Natural killer cell (primary cell): ENCODE measurements around the gene PVR. TPM values are rescaled to one million over a fixed set of nuclear protein-coding genes. Genes with fewer than 3 reads are reported as not detected.

Experiments
- ATAC-seq, 3 donors: fragments of 150-1000 bp in 2 of 3; fragments of 200-7000 bp in 1 of 3; cut with Tn5 transposase; 1 replicate in 1 of 3; 2 replicates in 2 of 3; pipeline ENCODE4 v1.10.0; 2021; ENCODE audit warnings: mild to moderate bottlenecking in 2 of 3, moderate library complexity in 2 of 3
- DNase-seq, 2 donors: peaks; one replicate each; pipeline versions ENCODE4 v3.0.0 to v3.0.0-alpha.2; 2013 to 2021; ENCODE audit warnings: mixed read lengths in 1 of 2
- H3K27ac ChIP-seq: one replicate; pipeline ENCODE4 v1.5.1; 2013; ENCODE audit warnings: mild to moderate bottlenecking, low read length
- H3K27me3 ChIP-seq: one replicate; pipeline ENCODE4 v1.6.1; 2013; ENCODE audit warnings: low read length; ENCODE audit not compliant: control insufficient read depth, insufficient read depth
- H3K36me3 ChIP-seq: one replicate; pipeline ENCODE4 v1.6.1; 2013; ENCODE audit warnings: low read length; ENCODE audit not compliant: control insufficient read depth, insufficient read depth
- H3K4me1 ChIP-seq: one replicate; pipeline ENCODE4 v1.6.1; 2013; ENCODE audit warnings: low read length; ENCODE audit not compliant: control insufficient read depth, insufficient read depth
- H3K4me3 ChIP-seq: one replicate; pipeline ENCODE4 v1.5.1; 2013; ENCODE audit warnings: low read length
- H3K9me3 ChIP-seq: one replicate; pipeline ENCODE4 v1.6.1; 2013; ENCODE audit warnings: low read length; ENCODE audit not compliant: control insufficient read depth, insufficient read depth
- H3K27ac Mint-ChIP-seq, 2 donors: one replicate each; pipeline ENCODE4 v1.8.0; 2022; ENCODE audit warnings: mild to moderate bottlenecking in 2 of 2, mixed read lengths in 2 of 2, moderate library complexity in 1 of 2
- H3K27me3 Mint-ChIP-seq, 2 donors: one replicate each; pipeline ENCODE4 v1.8.0; 2022; ENCODE audit warnings: low read depth in 2 of 2, mixed read lengths in 2 of 2
- H3K36me3 Mint-ChIP-seq: one replicate; pipeline ENCODE4 v1.8.0; 2022; ENCODE audit warnings: mixed read lengths
- H3K4me1 Mint-ChIP-seq, 2 donors: one replicate each; pipeline ENCODE4 v1.8.0; 2022; ENCODE audit warnings: mixed read lengths in 2 of 2
- H3K4me3 Mint-ChIP-seq: one replicate; pipeline ENCODE4 v1.8.0; 2022; ENCODE audit warnings: mild to moderate bottlenecking, moderate library complexity, mixed read lengths
- H3K9me3 Mint-ChIP-seq, 2 donors: one replicate each; pipeline ENCODE4 v1.8.0; 2022; ENCODE audit warnings: mixed read lengths in 2 of 2
- CTCF ChIP-seq: fragments of 200-600 bp; IDR thresholded peaks from one replicate; pipeline ENCODE4 v1.8.0; 2022; ENCODE audit warnings: antibody characterized with exemption
- WGBS: methylation state at CpG from one replicate; pipeline ENCODE4 v1.1.7; 2013; ENCODE audit warnings: missing lambda C conversion rate; ENCODE audit not compliant: insufficient coverage; 5-methylcytosine and 5-hydroxymethylcytosine counted together
- intact Hi-C: fragments of 100-400 bp; cut with micrococcal nuclease; formaldehyde crosslinking; loops from one replicate; pipeline ENCODE4 v1.14.2; 2022
- total RNA-seq, 4 donors: library from RNA; stranded (reverse); fragments of 120-200 nt in 1 of 4; gene quantifications; one replicate each; pipeline versions ENCODE4 v1.2.3 to v1.2.4, GENCODE V29; 2013 to 2022

PVR gene
- total RNA-seq, 3 donors from 2014 or later (not counting 1 experiment from before 2014, with no cell fraction given): 6.6 to 12.6 (median 7.9) TPM

DNA sequence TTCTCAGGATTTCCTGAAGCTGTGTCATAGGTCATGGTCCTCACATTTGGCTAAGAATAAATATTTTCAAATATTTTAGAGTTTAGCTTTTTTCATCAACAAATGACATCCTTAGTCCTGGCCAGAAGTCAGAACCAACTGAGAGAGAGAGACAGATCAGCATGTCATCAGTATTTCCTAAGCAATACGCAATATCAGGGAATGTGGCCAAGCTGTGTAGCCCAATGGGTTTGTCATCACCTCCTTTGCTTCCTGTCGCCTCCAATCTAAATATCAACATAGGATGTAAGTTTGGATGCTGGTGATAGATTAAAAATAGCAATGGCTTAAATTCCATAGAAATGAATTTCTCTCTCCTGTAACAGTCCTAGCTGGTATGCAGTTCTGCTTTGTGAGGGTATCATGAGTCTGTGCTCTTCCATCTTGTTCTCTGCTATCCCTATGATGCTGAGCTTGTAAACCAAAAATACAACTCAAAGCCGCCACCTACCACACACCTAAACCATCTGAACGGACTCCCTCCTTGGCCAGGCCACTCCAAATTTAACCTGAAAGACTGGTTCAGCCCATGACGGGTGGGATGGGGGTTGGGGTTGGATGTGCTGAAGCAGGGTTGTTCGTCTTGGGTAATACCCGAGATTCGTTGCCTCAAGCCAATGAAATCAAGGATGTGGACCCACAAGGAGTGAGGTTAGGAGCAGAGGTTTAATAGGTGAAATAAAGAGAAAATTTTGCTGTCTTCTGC, 40.3 kb upstream of the PVR start:
- Mint-ChIP-seq H3K4me1 (peaks cover 22 to 27% of the 10 kb centered on the region in 2 donors), H3K36me3 (no peaks in the 10 kb centered on the region)
- H3K27ac ChIP-seq: no peak overlapping the region

DNA sequence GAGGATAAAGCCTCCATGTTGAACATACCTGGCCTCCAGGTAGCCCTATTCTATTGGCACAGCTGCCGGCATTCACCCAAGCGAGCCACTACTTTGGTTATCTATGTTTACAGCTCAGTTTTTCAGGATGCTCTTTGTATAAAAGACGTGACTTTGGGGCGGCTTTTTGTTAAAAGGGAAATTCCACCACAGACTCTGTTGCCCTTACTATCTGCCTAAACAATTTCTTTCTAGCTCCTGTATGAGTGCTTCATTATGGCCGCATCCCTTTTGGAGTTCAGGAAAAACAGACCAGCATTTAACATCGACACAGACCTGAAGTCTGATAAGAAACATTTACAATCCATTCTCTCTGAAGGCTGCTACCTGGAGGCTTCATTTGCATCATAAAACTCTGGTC, 39.5 kb upstream of the PVR start:
- H3K36me3 ChIP-seq: no peaks in the 10 kb centered on the region
- no peak overlapping the region for H3K27ac ChIP-seq
- ATAC-seq (no peak), DNase-seq (no peak)
- peaks cover 20% of the 10 kb centered on the region for H3K4me1 ChIP-seq
- Mint-ChIP-seq H3K4me3 (no peak overlapping the region), H3K9me3 (peaks cover 0 to 2% of the 10 kb centered on the region in 2 donors), H3K27me3 (peaks cover 6 to 9% of the 10 kb centered on the region in 2 donors), H3K4me1 (peaks cover 27 to 32% of the 10 kb centered on the region in 2 donors), H3K27ac (no peak overlapping the region), H3K36me3 (no peaks in the 10 kb centered on the region)
- intact Hi-C loops: no loop called here
- H3K4me3 ChIP-seq: no peak overlapping the region
- no peak for TF ChIP-seq CTCF
- WGBS: 93% methylated on average over 6 of the region's 6 CpGs
- H3K27me3 ChIP-seq: no peaks in the 10 kb centered on the region
- H3K9me3 ChIP-seq: no peaks in the 10 kb centered on the region

More for the DNA sequence above, 40.3 kb upstream of the PVR start:
- DNase-seq (no peak), ATAC-seq (no peak)
- WGBS: 89% methylated on average over 7 of the region's 8 CpGs
- H3K27ac Mint-ChIP-seq: no peak overlapping the region
- intact Hi-C loops: no loop called here
- H3K4me3 Mint-ChIP-seq: no peak overlapping the region
- H3K27me3 Mint-ChIP-seq: peaks cover 7 to 10% of the 10 kb centered on the region in 2 donors
- no peaks in the 10 kb centered on the region for H3K36me3 ChIP-seq
- no peaks in the 10 kb centered on the region for H3K27me3 ChIP-seq
- no peak overlapping the region for H3K4me3 ChIP-seq
- peaks cover 0 to 2% of the 10 kb centered on the region in 2 donors for H3K9me3 Mint-ChIP-seq
- H3K4me1 ChIP-seq: peaks cover 14% of the 10 kb centered on the region
- no peak for TF ChIP-seq CTCF
- H3K9me3 ChIP-seq: peaks cover 1% of the 10 kb centered on the region

DNA sequence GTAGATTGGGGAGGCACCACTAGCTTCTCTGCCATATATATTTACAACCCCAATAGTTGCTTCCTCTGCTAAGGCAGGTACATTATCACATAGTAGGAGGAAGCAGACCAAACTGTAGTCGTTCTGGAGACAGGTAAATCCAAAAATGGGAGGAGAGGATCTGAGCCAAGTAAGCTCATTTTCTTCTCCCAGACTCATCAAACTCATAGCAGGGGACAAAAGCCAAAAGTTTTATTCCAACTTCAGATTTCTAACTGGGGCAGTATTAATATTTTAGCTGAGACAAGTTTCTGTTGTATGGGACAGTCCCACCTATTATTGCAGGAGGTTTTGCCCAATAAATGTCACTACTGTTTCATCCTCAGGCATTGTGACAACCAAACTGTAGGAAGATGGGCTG, 38.2 kb upstream of the PVR start:
- no peak overlapping the region for H3K27ac ChIP-seq
- peaks cover 0 to 3% of the 10 kb centered on the region in 2 donors for H3K27me3 Mint-ChIP-seq
- H3K4me1 ChIP-seq: peaks cover 26% of the 10 kb centered on the region
- TF ChIP-seq CTCF: no peak
- no peaks in the 10 kb centered on the region for H3K36me3 ChIP-seq
- intact Hi-C loops: no loop called here
- ATAC-seq: no peak
- no peak overlapping the region for H3K27ac Mint-ChIP-seq
- 71% methylated on average over 1 of the region's 1 CpG for WGBS
- H3K4me3 Mint-ChIP-seq: peak overlapping the region; percentile 9
- no peaks in the 10 kb centered on the region for H3K9me3 ChIP-seq
- peaks cover 0 to 2% of the 10 kb centered on the region in 2 donors for H3K9me3 Mint-ChIP-seq
- no peaks in the 10 kb centered on the region for H3K27me3 ChIP-seq
- H3K4me1 Mint-ChIP-seq: peaks cover 31 to 35% of the 10 kb centered on the region in 2 donors
- H3K4me3 ChIP-seq: no peak overlapping the region
- H3K36me3 Mint-ChIP-seq: no peaks in the 10 kb centered on the region
- DNase-seq: no peak
